GM21423 (cell line): ENCODE data around the gene CROCC.
"Not testable (repeated sequence)": the region's sequence is repeated elsewhere in the genome, so short reads cannot be mapped to it uniquely, and the experiment has no call there.

Experiments
- ATAC-seq: cut with Tn5 transposase; IDR thresholded peaks from one replicate; pipeline ENCODE4 v1.9.1; 2021; ENCODE audit warnings: mild to moderate bottlenecking, moderate library complexity; ENCODE audit not compliant: unreplicated experiment

CROCC gene

GRCh38 chr1:16914928-16915626, 6.7 kb upstream of the CROCC start:
- ATAC-seq, result not testable (repeated sequence)

GRCh38 chr1:16915627-16915973, 6.1 kb upstream of the CROCC start:
- ATAC-seq, result no peak

GRCh38 chr1:16916036-16916880, 5.5 kb upstream of the CROCC start:
- ATAC-seq, result not testable (repeated sequence)

GRCh38 chr1:16918371-16918770, 3.4 kb upstream of the CROCC start:
- ATAC-seq, result no peak

GRCh38 chr1:16918936-16919665, 2.6 kb upstream of the CROCC start:
- ATAC-seq, result not testable (repeated sequence)

GRCh38 chr1:16920951-16921350, 780 bp upstream of the CROCC start:
- ATAC-seq, result no peak

- no peak for ATAC-seq
Observed at GRCh38 chr1:16922466-16922865, 735 bp downstream of the CROCC start.

GRCh38 chr1:16922885-16923431, 1.2 kb downstream of the CROCC start:
- ATAC-seq, result no peak

- ATAC-seq, result no peak
Observed at GRCh38 chr1:16924216-16924918, 2.6 kb downstream of the CROCC start.

- no peak for ATAC-seq
Observed at GRCh38 chr1:16924919-16925477, 3.3 kb downstream of the CROCC start.

GRCh38 chr1:16925635-16926490, 4.1 kb downstream of the CROCC start:
- no peak for ATAC-seq

- no peak for ATAC-seq
Observed at GRCh38 chr1:16926491-16927073, 4.9 kb downstream of the CROCC start.

GRCh38 chr1:16927256-16927655, 5.5 kb downstream of the CROCC start:
- ATAC-seq, result no peak

GRCh38 chr1:16927711-16928485, 6.2 kb downstream of the CROCC start:
- no peak for ATAC-seq

- not testable (repeated sequence) for ATAC-seq
Observed at GRCh38 chr1:16929146-16930041, 7.7 kb downstream of the CROCC start.

- not testable (repeated sequence) for ATAC-seq
Observed at GRCh38 chr1:16931206-16931934, 9.6 kb downstream of the CROCC start.

- ATAC-seq, result not testable (repeated sequence)
Observed at GRCh38 chr1:16933945-16934344, 12.2 kb downstream of the CROCC start.
